HEK293T (cell line): ENCODE data around the gene NOTCH2.
"Not testable (repeated sequence)": the region's sequence is repeated elsewhere in the genome, so short reads cannot be mapped to it uniquely, and the experiment has no call there.

Experiments used
- ARNT ChIP-seq: fragments of 450-650 bp; IDR thresholded peaks from 2 replicates; pipeline ENCODE4 v1.6.1; 2017; ENCODE audit warnings: mild to moderate bottlenecking
- ELF4 ChIP-seq: fragments of 450-650 bp; IDR thresholded peaks from 2 replicates; pipeline ENCODE4 v1.6.1; 2017; ENCODE audit warnings: antibody characterized with exemption
- HDGF ChIP-seq: fragments of 450-650 bp; IDR thresholded peaks from 2 replicates; pipeline ENCODE4 v1.6.1; 2017; ENCODE audit warnings: antibody characterized with exemption, borderline replicate concordance
- SP1 ChIP-seq: fragments of 450-650 bp; IDR thresholded peaks from 2 replicates; pipeline ENCODE4 v1.6.1; 2017
- SUZ12 ChIP-seq: fragments of 450-650 bp; IDR thresholded peaks from 2 replicates; pipeline ENCODE4 v1.6.1; 2016; ENCODE audit warnings: mild to moderate bottlenecking
- TARDBP ChIP-seq: fragments of 450-650 bp; IDR thresholded peaks from 2 replicates; pipeline ENCODE4 v1.6.1; 2016
- ZNF384 ChIP-seq: fragments of 450-650 bp; IDR thresholded peaks from 2 replicates; pipeline ENCODE4 v1.6.1; 2016

GRCh38 chr1:119977113-119977736 lies 92.2 kb downstream of the NOTCH2 start:
- not testable (repeated sequence) for TF ChIP-seq TARDBP, SP1, HDGF, ELF4, SUZ12, ZNF384, ARNT
